ENCODE measurements around the gene PRKCE. TPM values are rescaled to one million over a fixed set of nuclear protein-coding genes. Genes with fewer than 3 reads are reported as not detected.
"Not testable (repeated sequence)": the region's sequence is repeated elsewhere in the genome, so short reads cannot be mapped to it uniquely, and the experiment has no call there.

PRKCE gene
- total RNA-seq, 1 experiment from 2014 or later: 14.0 TPM

- H3K9me3 ChIP-seq (ENCODE audit: control insufficient read depth, insufficient read depth, low read depth, low read length): no peaks in the 10 kb centered on the region
- no peaks in the 10 kb centered on the region for H3K4me1 ChIP-seq (ENCODE audit: control insufficient read depth, insufficient read depth, low read length)
- ATAC-seq: no peak
- H3K4me3 ChIP-seq (ENCODE audit: low read depth in 2 of 2, low read length in 2 of 2): no peak overlapping the region
- H3K36me3 ChIP-seq (ENCODE audit: control insufficient read depth, insufficient read depth, low read length): no peaks in the 10 kb centered on the region
- H3K27ac ChIP-seq (ENCODE audit: low read length): no peak overlapping the region
- intact Hi-C loops (cut with micrococcal nuclease; ENCODE audit: unreplicated experiment): no loop called here
- TF ChIP-seq REST (IDR thresholded peaks at IDR 0.05; ENCODE audit: insufficient read depth in 1 of 2, low read depth in 2 of 2, low read length in 1 of 2): no peak
- no peak for TF ChIP-seq POLR2AphosphoS5 (IDR thresholded peaks at IDR 0.05; ENCODE audit: low read depth, low read length)
- TF ChIP-seq TCF7L2 (IDR thresholded peaks at IDR 0.05; ENCODE audit: low read depth, low read length): no peak
- TF ChIP-seq SIN3A (IDR thresholded peaks at IDR 0.05; ENCODE audit: borderline replicate concordance, insufficient read depth, low read depth, low read length): no peak
- no peak for TF ChIP-seq CTCF (IDR thresholded peaks at IDR 0.05)
- DNase-seq (ENCODE audit: low read depth, low spot score): no peak
- in situ Hi-C loops (cut with HindIII; ENCODE audit: low pct_unique_long_range_greater_than_20kb, low sequenced_read_pairs): no loop called here
- H3K27me3 ChIP-seq (ENCODE audit: control insufficient read depth, insufficient read depth, low read length): no peaks in the 10 kb centered on the region
- ChIA-PET CTCF (no interaction called here), POLR2A (no interaction called here)
- BruUV-seq (replicated peaks): no TSS peak
Observed at GRCh38 chr2:45915523-45915922, 264.0 kb downstream of the PRKCE start.

- POLR2A ChIA-PET; H3K36me3 ChIP-seq (ENCODE audit: control insufficient read depth, insufficient read depth, low read length); H3K27ac ChIP-seq (ENCODE audit: low read length); H3K4me1 ChIP-seq (ENCODE audit: control insufficient read depth, insufficient read depth, low read length); CTCF ChIA-PET; H3K4me3 ChIP-seq (ENCODE audit: low read depth in 2 of 2, low read length in 2 of 2); in situ Hi-C loops (cut with HindIII; ENCODE audit: low pct_unique_long_range_greater_than_20kb, low sequenced_read_pairs); DNase-seq (ENCODE audit: low read depth, low spot score); ATAC-seq; intact Hi-C loops (cut with micrococcal nuclease; ENCODE audit: unreplicated experiment); BruUV-seq (replicated peaks); H3K9me3 ChIP-seq (ENCODE audit: control insufficient read depth, insufficient read depth, low read depth, low read length); H3K27me3 ChIP-seq (ENCODE audit: control insufficient read depth, insufficient read depth, low read length): not testable (repeated sequence)
Observed at GRCh38 chr2:45917561-45918176, 266.2 kb downstream of the PRKCE start.

GRCh38 chr2:45918463-45919159, 267.1 kb downstream of the PRKCE start:
- POLR2A ChIA-PET: no interaction called here
- DNase-seq (ENCODE audit: low read depth, low spot score) (no peak), ATAC-seq (no peak)
- in situ Hi-C loops (cut with HindIII; ENCODE audit: low pct_unique_long_range_greater_than_20kb, low sequenced_read_pairs): no loop called here
- H3K27ac ChIP-seq (ENCODE audit: low read length): no peak overlapping the region
- intact Hi-C loops (cut with micrococcal nuclease; ENCODE audit: unreplicated experiment): no loop called here
- BruUV-seq (replicated peaks): no TSS peak
- CTCF ChIA-PET: no interaction called here
- no peaks in the 10 kb centered on the region for H3K36me3 ChIP-seq (ENCODE audit: control insufficient read depth, insufficient read depth, low read length)
- no peaks in the 10 kb centered on the region for H3K4me1 ChIP-seq (ENCODE audit: control insufficient read depth, insufficient read depth, low read length)
- no peaks in the 10 kb centered on the region for H3K27me3 ChIP-seq (ENCODE audit: control insufficient read depth, insufficient read depth, low read length)
- no peak overlapping the region for H3K4me3 ChIP-seq (ENCODE audit: low read depth in 2 of 2, low read length in 2 of 2)
- no peaks in the 10 kb centered on the region for H3K9me3 ChIP-seq (ENCODE audit: control insufficient read depth, insufficient read depth, low read depth, low read length)
- TF ChIP-seq POLR2AphosphoS5 (IDR thresholded peaks at IDR 0.05; ENCODE audit: low read depth, low read length): no peak
- no peak for TF ChIP-seq SIN3A (IDR thresholded peaks at IDR 0.05; ENCODE audit: borderline replicate concordance, insufficient read depth, low read depth, low read length)
- TF ChIP-seq CTCF (IDR thresholded peaks at IDR 0.05): no peak
- TF ChIP-seq TCF7L2 (IDR thresholded peaks at IDR 0.05; ENCODE audit: low read depth, low read length): no peak
- no peak for TF ChIP-seq REST (IDR thresholded peaks at IDR 0.05; ENCODE audit: insufficient read depth in 1 of 2, low read depth in 2 of 2, low read length in 1 of 2)
